DMS153 treated with DMSO at 0.1 percent for 48 hours (cell line): ENCODE measurements around the gene TMEM44.
"Not testable (repeated sequence)": the region's sequence is repeated elsewhere in the genome, so short reads cannot be mapped to it uniquely, and the experiment has no call there.

Source experiments
- DNase-seq: peaks from one replicate; lab custom pipeline; 2025; ENCODE audit not compliant: unreplicated experiment; lab: John Stamatoyannopoulos, UW

The TMEM44 gene

GRCh38 chr3:194615226-194615625 is 18.0 kb downstream of the TMEM44 start:
- no peak for DNase-seq

DNA sequence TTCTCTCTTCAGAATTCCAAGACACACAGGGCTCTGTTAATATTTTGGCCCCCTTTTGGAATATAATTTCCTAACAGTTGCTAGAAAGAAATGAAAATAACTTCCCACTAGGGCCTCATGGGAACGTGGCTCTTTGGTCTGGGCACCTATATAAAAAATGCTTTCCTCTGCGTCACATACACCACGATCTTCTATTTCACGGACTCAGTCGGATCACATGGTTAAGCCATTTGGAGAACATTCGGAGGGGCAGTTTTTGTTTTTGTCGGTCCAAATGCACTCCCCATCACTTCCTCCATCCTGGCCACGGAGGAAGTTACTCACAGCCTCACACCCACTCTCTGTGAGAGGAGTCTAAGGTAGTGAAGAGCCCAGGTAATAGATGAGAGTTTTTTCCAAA is 21.0 kb downstream of the TMEM44 start:
- no peak for DNase-seq

DNA sequence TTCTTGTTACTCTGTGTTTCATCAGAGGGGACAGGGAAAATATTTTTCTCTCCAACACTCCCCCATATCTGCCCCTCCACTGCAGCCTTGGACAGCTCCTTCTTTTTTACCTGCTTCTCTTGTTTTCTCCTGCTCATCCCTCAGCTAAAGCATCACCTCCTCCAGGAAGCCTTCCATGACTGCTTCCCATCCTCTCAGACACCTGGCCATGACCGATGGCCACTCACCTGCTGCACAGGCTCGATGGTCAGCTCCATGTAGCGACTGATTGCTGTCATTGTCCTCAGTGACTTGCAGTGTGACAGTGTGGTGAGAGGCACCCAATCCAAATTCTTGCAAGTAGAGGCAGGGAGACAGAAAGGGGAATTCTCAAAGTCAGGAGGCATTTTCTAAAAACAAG is 22.5 kb downstream of the TMEM44 start:
- no peak for DNase-seq

DNA sequence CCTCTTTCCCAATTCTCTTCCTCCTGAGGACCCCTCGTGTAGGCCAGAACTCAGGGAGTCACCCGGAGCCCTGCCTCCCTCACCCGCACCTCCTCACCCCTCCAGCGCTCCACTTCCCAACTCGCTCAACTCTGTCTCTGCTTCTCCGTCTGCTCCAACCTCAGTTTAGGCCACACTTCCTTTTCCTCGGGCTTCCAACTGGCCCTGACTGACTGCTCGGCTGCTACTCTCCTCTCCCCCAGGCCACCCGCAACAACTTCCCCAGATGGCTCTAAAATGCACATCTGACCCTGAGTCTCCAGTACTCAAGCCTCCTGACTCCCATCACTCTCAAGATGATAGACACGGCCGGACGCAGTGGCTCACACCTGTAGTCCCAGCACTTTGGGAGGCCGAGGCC is 23.6 kb downstream of the TMEM44 start:
- DNase-seq = no peak

- no peak for DNase-seq
Measured at GRCh38 chr3:194608981-194609380, 24.2 kb downstream of the TMEM44 start.

DNA sequence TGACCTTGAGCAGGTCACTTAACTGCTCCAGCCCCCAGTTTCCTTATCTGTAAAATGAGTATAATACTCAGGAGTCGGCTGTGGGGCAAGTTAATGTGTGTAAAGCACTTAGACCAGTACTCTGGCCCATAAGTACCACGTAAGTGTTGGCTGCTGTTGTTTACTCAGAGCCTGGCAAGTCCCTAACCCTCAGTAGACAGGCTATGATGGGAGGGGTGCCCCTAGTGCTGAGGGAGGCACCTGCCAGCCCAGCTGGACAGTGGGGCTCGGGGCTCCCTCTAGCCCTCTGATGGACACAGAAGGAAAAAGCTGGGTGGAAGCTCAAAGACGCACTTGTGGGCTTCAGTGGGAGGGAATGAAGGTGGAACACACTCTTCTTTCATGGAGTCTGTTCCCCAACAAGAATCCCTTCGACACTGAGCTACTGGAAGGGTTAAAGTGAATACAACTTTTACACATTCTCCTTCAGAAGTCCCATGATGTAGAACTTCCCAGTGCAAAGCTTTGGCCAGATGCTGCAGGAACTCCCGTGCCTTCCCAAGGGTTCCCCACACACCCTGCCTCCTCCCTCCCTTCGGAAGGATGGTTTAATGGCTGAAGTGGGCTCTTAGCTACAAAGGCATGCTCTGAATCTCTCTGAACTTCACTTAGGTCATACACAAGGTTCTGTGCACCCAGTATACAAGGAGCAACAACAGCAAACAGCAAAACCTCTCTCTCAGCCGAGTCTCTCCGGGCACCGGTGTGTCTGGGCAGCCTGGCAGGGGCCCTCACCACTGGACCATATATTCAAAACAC is 25.4 kb downstream of the TMEM44 start:
- DNase-seq = no peak

- DNase-seq = no peak
Measured at GRCh38 chr3:194606941-194607340, 26.3 kb downstream of the TMEM44 start.

DNA sequence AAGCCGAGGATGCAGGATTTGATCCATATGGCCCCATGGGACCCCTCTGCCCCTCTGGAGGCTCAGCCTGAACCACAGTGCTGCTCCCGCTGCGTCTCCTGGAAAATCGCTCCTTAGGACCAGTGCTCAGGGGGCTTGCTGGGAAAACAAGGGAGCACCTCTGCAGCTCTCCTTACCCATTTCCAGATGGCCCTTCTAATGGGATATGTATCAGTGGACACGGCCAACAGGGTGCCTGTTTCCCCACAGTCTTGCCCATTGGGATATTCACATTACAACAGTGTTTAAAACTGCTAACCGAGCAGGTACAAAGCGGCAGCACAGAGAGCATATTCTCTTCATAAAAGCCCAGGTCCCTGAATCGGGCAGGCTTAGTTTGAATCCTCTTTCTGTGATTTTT is 27.1 kb downstream of the TMEM44 start:
- DNase-seq = no peak

- DNase-seq = not testable (repeated sequence)
Measured at GRCh38 chr3:194605314-194605713, 27.9 kb downstream of the TMEM44 start.

DNA sequence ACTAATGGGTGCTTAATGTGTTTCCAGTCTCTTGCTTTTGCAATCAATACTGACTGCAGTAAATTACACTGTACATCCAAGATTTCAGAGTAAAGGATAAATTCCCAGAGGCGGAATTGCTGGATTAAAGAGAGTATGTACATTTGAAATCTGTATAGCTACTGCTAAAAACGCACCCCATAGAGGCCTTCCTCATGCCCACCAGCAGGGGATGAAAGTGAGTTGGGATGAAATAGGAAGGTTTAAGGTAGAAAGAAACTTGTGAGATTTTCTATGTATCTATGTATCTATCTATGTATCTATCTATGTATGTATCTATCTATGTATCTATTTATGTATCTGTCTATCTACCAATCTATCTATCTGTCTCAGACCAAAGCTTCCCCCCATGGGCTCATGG is 28.4 kb downstream of the TMEM44 start:
- no peak for DNase-seq

- no peak for DNase-seq
Measured at GRCh38 chr3:194604126-194604525, 29.1 kb downstream of the TMEM44 start.

GRCh38 chr3:194602669-194603171 is 30.5 kb downstream of the TMEM44 start:
- DNase-seq = no peak

DNA sequence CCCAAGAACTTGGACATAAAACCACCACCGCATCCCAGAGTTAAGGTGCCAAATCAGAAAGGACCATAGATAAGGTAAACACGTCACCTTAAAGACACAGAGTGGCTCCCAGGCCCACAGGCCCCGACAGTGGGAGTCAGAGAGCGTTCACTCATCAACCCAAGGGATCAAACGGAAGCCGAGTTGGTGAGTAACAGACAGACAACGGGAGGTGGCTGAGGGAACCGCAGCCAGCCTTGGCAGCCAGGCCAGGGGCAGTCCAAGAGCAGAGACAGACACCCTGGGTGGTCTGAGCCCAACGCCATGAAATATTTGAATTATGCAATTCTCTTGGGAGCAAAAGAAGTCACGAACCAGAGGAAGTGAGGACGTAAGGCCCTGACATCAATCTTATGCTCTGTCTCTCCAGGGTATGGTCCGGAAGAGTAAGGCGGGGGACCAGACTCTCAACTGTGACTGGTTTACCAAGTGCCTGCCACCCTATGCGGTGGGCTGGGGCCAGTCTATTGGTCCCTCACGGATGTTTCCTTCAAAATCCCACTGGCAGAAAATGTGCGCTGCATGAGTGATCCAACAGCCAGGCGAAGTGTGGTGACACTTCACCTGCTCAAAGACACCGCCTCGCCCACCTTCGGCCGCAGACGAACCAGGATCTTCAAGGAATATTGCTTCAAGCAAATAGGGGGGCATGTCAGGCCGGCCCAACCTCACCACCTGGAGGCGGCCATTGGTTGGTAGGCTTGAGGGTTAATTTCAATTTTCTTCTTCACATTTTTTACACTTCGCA is 34.3 kb downstream of the TMEM44 start:
- DNase-seq = no peak

DNA sequence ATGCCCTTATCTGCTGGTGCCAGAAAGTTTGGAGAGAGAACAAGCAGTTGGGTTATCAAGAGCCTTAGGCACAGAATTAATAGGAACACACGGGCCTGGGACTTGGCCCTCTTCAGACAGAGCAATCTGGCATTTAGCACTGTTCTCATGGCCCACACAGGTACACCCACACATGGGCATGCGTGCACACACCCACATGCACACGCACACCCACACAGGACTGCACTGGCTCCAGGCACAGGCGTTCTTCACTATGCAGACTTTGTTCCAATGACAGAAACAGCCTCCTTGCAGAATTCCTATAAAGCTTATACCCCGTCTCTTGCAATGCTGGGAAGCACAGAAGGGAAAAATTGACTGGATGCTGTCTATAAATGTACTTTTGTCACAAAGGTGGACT is 36.3 kb downstream of the TMEM44 start:
- no peak for DNase-seq

GRCh38 chr3:194592798-194593752 is 40.1 kb downstream of the TMEM44 start:
- DNase-seq = no peak

DNA sequence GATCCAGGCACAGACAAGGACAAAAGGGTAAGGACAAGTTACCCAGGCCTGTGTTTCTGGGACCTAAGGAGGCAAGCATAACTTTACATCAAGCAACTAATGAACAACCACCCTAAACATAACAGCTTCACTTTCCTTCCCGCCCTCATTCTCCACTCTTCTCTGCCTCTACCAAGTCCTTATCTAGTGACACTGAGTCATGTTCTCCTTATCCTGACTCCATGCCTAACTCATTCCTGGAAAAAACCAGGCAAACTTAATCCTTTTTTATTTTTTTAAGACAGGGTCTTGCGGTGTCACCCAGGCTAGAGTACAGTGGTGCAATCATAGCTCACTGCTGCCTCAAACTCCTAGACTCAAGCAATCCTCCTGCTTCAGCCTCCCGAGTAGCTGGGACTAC is 44.5 kb downstream of the TMEM44 start:
- DNase-seq = no peak

DNA sequence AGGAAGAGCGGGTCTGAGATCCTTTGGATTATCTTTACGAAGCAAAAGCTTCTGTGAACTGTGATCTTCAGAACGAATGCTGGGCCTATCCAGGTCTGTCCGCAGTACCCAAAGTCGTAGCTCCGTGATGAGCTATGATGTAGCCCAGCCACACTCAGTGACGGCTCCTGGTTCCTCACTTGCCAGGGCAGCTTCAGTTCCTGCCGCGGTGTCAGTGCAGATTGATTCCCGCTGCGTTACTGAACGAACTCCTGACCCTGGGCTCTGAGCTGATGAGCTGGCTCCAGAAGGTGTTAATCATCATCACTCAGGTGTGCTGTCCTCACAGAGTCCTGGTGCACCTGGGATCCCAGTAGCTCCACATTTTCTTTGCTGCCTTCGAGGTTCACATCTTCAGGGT is 45.0 kb downstream of the TMEM44 start:
- DNase-seq = no peak

DNA sequence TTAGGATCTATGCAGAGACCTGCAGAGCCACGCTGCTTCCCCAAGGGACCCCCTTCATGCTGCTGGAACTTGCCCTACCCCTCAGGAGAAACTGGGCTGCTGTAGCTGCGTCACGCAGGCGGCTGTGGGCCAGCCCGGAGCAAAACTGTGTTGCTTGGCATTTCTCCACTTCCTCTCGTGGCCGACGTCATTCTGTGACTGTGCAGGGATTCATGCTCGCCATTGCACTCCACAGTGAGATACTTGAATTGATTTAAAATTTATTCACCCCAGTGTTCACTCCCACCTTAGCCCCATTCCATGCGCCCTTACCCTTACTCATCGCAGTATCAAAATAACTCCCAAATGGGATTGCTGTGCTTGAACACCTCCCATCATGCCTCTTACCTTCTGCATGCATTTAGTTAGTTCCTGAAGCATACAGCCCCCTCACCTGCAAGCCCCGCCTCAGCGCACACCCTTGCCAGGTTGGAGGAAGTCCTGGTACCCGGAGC is 45.7 kb downstream of the TMEM44 start:
- DNase-seq = no peak

DNA sequence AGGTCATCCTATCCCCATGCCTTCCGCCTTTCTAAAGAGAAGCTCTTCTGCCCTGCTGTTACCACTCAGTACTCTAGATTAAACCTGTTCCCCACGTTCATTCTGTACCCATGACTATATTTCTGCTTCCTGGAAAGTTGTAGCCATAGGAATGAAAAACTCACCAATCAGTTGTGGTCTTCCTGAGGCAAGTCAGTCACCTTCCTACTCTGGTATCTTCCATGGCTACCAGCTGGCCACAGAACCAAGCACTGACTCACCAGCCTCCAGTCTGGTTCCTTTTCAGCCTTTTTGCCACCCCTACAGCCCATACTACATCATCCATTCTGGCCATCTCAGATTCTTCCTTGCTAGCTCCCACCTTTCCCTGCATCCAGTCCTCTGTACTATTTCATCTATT is 46.4 kb downstream of the TMEM44 start:
- DNase-seq = no peak

GRCh38 chr3:194585880-194586281 is 47.3 kb downstream of the TMEM44 start:
- DNase-seq = no peak

DNA sequence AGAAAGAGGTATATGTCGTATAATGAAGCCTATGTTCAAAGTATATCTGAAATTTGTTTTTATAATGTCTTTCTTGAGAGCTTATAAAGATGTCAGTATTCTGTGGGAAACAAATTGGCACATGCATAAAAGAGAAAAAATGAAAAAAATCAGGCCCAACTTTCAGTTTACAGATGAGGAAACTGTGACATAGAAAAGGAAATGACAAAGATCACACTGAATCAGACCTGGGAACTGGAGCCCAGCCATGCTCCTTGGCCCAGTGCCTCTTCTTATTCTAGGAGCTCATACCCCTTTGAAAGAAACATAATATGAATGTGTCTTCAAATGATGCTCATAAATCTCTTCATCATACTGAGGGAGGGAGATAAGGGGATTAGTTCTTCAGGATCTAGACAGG is 48.4 kb downstream of the TMEM44 start:
- no peak for DNase-seq
